GM19099 (cell line): ENCODE results near the gene PBRM1.

Experiments used
- POLR2A ChIP-seq: IDR thresholded peaks from 3 replicates; pipeline ENCODE4 v1.6.1; 2011; ENCODE audit warnings: low read depth; ENCODE audit not compliant: insufficient read length; ENCODE audit errors: extremely low read depth

PBRM1 gene

GRCh38 chr3:52572221-52572620 is 113.5 kb downstream of the PBRM1 start:
- no peak for TF ChIP-seq POLR2A

- TF ChIP-seq POLR2A = no peak
Observed at GRCh38 chr3:52570076-52570475, 115.6 kb downstream of the PBRM1 start.

DNA sequence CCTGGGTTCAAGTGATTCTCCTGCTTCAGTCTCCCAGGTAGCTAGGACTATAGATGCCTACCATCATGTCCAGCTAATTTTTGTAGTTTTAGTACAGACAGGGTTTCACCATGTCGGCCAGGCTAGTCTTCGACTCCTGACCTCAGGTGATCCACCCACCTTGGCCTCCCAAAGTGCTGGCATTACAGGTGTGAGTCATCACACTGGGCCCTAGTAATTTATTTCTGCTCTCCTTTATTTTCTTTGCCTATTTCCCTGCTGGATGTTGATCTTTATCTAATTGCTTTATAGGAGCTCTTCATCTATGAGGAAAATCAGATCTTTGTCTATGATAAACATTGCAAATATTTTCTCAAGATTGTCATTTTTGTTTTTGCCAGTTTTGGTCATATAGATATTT is 117.6 kb downstream of the PBRM1 start:
- TF ChIP-seq POLR2A = no peak

GRCh38 chr3:52563984-52564383 is 121.7 kb downstream of the PBRM1 start:
- TF ChIP-seq POLR2A = no peak

- no peak for TF ChIP-seq POLR2A
Observed at GRCh38 chr3:52561028-52561747, 124.5 kb downstream of the PBRM1 start.

- no peak for TF ChIP-seq POLR2A
Observed at GRCh38 chr3:52558436-52558835, 127.3 kb downstream of the PBRM1 start.

DNA sequence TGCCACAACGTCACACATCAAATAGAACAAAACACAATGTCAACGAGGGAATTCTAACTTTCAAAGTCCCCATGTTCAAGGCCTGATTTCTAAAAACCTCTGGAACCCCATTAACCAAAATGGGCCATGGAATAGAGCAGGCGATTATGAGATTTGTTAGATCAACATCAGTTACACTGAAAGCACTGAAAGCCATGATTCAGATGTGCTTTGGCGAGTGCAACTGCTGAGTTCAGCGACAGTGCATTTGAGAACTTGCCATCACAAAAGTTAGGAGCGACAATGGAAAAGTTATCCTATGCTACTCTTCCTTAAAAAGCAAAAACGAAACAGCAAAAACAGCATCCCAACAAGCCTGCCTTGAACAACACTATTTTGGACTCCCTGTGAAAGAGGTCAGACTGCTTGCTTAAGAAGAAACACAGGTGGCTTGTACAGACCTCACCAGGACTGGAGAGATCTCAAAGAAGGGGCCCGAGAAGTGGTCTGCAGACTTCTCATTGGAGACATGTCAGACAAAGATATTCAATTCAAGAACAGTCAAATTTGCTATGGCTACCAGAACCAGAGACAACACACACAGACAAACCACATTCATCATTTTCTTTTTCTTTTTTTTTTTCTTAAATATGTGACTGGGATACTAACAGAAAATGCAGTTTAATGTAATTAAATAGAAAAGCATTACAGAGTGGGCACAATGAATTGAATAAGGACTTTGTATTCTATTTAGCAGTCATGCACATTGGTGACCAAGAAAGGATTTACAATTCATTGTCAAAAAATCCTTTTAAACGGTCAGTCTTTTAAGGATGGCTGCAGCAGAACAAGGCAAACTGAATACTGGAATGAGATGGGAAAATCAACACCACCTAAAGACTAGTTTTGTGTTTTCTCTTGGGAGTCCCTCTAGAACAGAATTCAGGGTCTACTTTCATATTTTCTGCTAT is 128.4 kb downstream of the PBRM1 start:
- no peak for TF ChIP-seq POLR2A

DNA sequence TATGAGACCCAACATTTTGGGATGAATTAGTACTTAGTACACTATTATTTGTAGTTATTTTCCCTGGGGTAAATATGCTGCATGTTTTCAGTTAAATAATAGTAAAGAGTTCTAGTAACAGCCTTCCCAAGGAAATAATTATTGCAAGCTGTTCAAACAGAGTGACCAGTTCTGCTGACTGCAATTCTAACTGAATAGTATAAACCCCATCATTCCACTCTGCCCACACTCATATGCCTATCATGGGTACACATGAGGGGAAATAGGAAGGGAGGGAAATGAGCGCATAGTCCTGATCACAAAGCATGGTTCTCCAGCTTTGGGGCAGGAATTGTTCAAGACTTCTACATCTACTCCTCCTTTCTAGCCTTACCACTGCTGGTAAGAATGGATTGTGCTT is 130.7 kb downstream of the PBRM1 start:
- no peak for TF ChIP-seq POLR2A

DNA sequence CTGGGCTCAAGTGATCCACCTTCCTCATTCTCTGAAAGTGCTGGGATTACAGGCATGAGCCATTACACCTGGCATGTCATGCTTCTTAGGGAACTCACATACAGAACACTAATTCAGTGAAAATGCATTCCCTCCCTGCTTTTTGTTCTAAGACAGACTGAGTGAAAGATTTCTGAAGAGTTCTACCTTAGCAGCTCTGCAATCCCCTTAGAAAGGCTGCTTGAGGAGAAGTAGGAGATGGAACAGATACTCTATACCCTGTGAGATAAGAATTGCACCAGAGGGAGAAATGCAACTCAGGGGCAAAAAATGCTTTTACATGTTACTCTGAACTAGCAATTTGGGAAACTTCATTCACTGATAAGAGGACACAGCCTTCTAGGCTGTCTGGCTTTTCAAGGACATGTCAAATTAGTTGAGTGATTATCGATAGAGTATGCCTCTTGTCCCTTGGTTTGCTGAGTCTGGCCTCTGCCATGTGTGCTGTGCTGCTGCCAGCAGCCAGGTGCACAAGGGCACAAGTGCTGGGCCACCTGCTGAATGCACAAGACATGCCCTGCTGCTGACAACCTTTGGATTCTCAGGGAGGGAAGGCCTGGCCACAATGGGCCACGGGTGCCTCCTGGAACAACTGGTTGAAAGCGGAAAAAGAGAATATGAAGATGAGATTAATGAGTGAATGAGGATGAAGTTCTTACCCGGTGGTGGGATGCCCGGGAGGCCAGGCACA is 131.5 kb downstream of the PBRM1 start:
- TF ChIP-seq POLR2A = no peak

DNA sequence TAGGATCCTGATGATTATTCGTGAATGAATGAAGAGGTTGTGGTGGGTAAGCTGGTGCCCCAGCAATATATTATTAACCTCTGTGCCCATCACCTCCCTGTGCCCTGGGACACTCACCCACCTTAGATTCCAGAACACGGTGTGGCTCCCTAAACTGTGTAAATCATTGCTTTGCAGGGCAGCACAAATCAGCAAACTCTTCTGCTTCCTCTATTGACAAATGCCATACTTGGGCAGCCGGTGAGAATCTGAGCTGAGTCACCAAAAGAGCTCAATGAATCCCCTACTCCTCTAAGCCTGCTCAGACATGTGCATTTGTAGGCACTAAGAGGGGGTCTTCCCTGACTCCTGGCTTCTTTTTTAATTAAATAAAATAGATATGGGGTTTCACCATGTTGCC is 133.6 kb downstream of the PBRM1 start:
- no peak for TF ChIP-seq POLR2A

DNA sequence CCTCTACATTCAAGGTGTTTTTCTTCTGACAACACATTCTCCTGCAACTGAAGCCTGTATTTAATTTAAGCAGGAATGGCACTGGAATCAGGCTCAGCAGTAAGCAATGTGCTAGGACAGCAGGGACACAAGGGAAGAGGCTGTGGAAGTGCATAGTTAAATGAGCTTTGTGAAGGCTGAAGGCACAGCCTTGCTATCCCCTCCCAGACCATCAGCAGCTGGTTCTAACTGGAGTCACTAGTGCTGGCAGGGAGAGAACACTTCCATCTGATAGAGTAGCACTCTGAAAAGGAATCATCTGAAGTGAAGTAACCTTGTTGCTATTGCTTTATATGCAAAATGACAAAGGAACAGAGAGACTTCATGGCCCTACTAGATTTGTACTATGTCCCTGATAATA is 134.6 kb downstream of the PBRM1 start:
- TF ChIP-seq POLR2A = no peak

GRCh38 chr3:52547143-52547542 is 138.6 kb downstream of the PBRM1 start:
- TF ChIP-seq POLR2A = no peak

- TF ChIP-seq POLR2A = no peak
Observed at GRCh38 chr3:52546111-52546901, 139.4 kb downstream of the PBRM1 start.

- no peak for TF ChIP-seq POLR2A
Observed at GRCh38 chr3:52544937-52545336, 140.8 kb downstream of the PBRM1 start.

- no peak for TF ChIP-seq POLR2A
Observed at GRCh38 chr3:52541050-52541449, 144.7 kb downstream of the PBRM1 start.

DNA sequence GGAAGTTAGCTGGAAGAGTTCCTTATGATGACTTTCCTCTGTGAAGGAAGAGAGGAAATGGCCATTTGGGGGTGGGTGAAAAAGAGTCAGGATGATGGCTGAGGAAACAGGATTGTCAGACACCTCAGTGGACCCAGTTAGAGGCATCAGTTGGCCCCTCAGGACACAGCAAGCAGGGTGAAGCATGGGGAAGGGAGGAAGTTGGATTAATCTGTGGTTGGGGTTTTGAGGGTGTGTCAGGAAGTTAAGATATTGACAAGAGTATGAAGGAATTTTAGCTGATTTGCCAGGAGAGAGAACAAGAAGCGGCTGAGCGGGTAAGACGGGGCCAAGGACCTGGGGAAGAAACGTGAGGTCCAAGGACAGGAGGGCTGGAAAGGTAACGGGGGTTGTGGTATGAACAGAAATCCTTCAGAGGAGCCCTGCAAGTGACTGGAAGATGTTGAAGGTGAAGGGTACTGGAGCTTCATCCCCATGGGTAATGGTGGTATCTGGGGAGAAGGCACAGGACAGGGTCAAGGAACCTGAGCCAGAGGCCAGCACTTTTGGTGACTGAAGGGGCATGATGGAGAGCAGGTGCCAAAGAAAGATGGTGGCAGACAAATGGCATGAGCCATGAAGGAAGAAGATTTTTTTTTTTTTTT is 146.6 kb downstream of the PBRM1 start:
- TF ChIP-seq POLR2A = no peak
